Thyroid gland (tissue), 4 donors: ENCODE results near the gene PLXDC2.

Experiments
- CTCF ChIP-seq, 6 experiments: fragments of 200-600 bp in 3 of 6; fragments of 450-650 bp in 3 of 6; sonication (generic) in 3 of 6; IDR thresholded peaks; one replicate each; pipeline ENCODE4 v1.5.1; 2016 to 2019; ENCODE audit warnings: antibody characterized with exemption in 6 of 6, mild to moderate bottlenecking in 2 of 6, inconsistent platforms in 1 of 6, moderate library complexity in 1 of 6
- POLR2A ChIP-seq, 2 donors: fragments of 450-650 bp; IDR thresholded peaks; one replicate each; pipeline ENCODE4 v1.6.1; 2017; ENCODE audit warnings: antibody characterized with exemption in 2 of 2, mild to moderate bottlenecking in 2 of 2, moderate library complexity in 1 of 2

GRCh38 chr10:19815036-19815730 is 1.0 kb upstream of the PLXDC2 start:
- TF ChIP-seq CTCF (IDR thresholded peaks at IDR 0.05) (no peak), POLR2A (IDR thresholded peaks at IDR 0.05) (no peak)
